Liver (tissue), 9 donors: ENCODE data around the gene RIT1. TPM values are rescaled to one million over a fixed set of nuclear protein-coding genes. Genes with fewer than 3 reads are reported as not detected.

ENCODE experiments used
- DNase-seq: peaks from one replicate; pipeline ENCODE4 v3.0.0-alpha.2; 2017; ENCODE audit warnings: low spot score
- H3K27ac ChIP-seq, 2 donors: one replicate each; pipeline ENCODE4 v1.7.0; 2013; ENCODE audit warnings: inconsistent platforms in 2 of 2, low read length in 2 of 2, control low read depth in 1 of 2, low read depth in 1 of 2, mild to moderate bottlenecking in 1 of 2
- H3K27me3 ChIP-seq, 4 donors: one replicate each; pipeline versions ENCODE4 v1.6.1 to v1.7.0; 2013; ENCODE audit warnings: low read length in 3 of 4, inconsistent platforms in 1 of 4, mild to moderate bottlenecking in 1 of 4, moderate library complexity in 1 of 4; ENCODE audit not compliant: control insufficient read depth in 4 of 4, insufficient read depth in 4 of 4
- H3K36me3 ChIP-seq, 4 donors: one replicate each; pipeline versions ENCODE4 v1.6.1 to v1.7.0; 2013; ENCODE audit warnings: low read length in 3 of 4, mild to moderate bottlenecking in 3 of 4, low read depth in 1 of 4, moderate library complexity in 1 of 4; ENCODE audit not compliant: control insufficient read depth in 4 of 4, insufficient read depth in 3 of 4
- H3K4me1 ChIP-seq, 4 donors: one replicate each; pipeline versions ENCODE4 v1.6.1 to v1.7.0; 2013; ENCODE audit warnings: low read length in 3 of 4, mild to moderate bottlenecking in 3 of 4, moderate library complexity in 1 of 4; ENCODE audit not compliant: control insufficient read depth in 4 of 4, insufficient read depth in 4 of 4
- H3K4me3 ChIP-seq, 3 donors: one replicate each; pipeline versions ENCODE4 v1.6.1 to v1.7.0; 2013; ENCODE audit warnings: low read length in 3 of 3, control low read depth in 1 of 3, low read depth in 1 of 3, mild to moderate bottlenecking in 1 of 3
- H3K9ac ChIP-seq, 2 donors: one replicate each; pipeline ENCODE4 v1.7.0; 2013; ENCODE audit warnings: low read length in 2 of 2, mild to moderate bottlenecking in 2 of 2, moderate library complexity in 2 of 2, control low read depth in 1 of 2, low read depth in 1 of 2
- H3K9me3 ChIP-seq, 4 donors: one replicate each; pipeline versions ENCODE4 v1.6.1 to v1.7.0; 2013; ENCODE audit warnings: low read length in 3 of 4; ENCODE audit not compliant: control insufficient read depth in 4 of 4
- ATF3 ChIP-seq: IDR thresholded peaks from 2 replicates; pipeline ENCODE4 v1.6.1; 2016; ENCODE audit warnings: antibody characterized with exemption
- CTCF ChIP-seq: fragments of 150-350 bp; IDR thresholded peaks from 2 replicates; pipeline ENCODE4 v1.5.1; 2017; ENCODE audit warnings: improper control_type of control experiment, low read depth, low read length; ENCODE audit not compliant: missing input control
- EGR1 ChIP-seq, 2 donors: IDR thresholded peaks; 2 replicates each; pipeline ENCODE4 v1.6.1; 2016 to 2018; ENCODE audit warnings: antibody characterized with exemption in 2 of 2, low read depth in 2 of 2
- FOXA1 ChIP-seq: IDR thresholded peaks from 2 replicates; pipeline ENCODE4 v1.6.1; 2016; ENCODE audit warnings: antibody characterized with exemption
- FOXA2 ChIP-seq: IDR thresholded peaks from 2 replicates; pipeline ENCODE4 v1.6.1; 2016; ENCODE audit warnings: antibody characterized with exemption
- GABPA ChIP-seq, 2 donors: IDR thresholded peaks in 1 of 2; conservative IDR thresholded peaks in 1 of 2; 2 replicates each; pipeline ENCODE4 v1.6.1; 2016; ENCODE audit warnings: antibody characterized with exemption in 2 of 2, mild to moderate bottlenecking in 1 of 2, moderate library complexity in 1 of 2
- HNF4A ChIP-seq, 2 donors: conservative IDR thresholded peaks; 2 replicates each; pipeline ENCODE4 v1.6.1; 2016; ENCODE audit warnings: antibody characterized with exemption in 2 of 2, mild to moderate bottlenecking in 2 of 2
- HNF4G ChIP-seq: IDR thresholded peaks from 2 replicates; pipeline ENCODE4 v1.6.1; 2016; ENCODE audit warnings: antibody characterized with exemption
- JUND ChIP-seq, 2 donors: IDR thresholded peaks; 2 replicates each; pipeline ENCODE4 v1.6.1; 2016; ENCODE audit warnings: antibody characterized with exemption in 2 of 2
- NR2F2 ChIP-seq: IDR thresholded peaks from 2 replicates; pipeline ENCODE4 v1.6.1; 2016; ENCODE audit warnings: antibody characterized with exemption
- RAD21 ChIP-seq, 2 donors: IDR thresholded peaks; 2 replicates each; pipeline ENCODE4 v1.6.1; 2016; ENCODE audit warnings: antibody characterized with exemption in 2 of 2, mild to moderate bottlenecking in 2 of 2
- RXRA ChIP-seq, 2 donors: IDR thresholded peaks; 2 replicates each; pipeline ENCODE4 v1.6.1; 2017 to 2018; ENCODE audit warnings: antibody characterized with exemption in 2 of 2, mild to moderate bottlenecking in 1 of 2
- SP1 ChIP-seq: IDR thresholded peaks from 2 replicates; pipeline ENCODE4 v1.6.1; 2018; ENCODE audit warnings: antibody characterized with exemption, mild to moderate bottlenecking
- TAF1 ChIP-seq: conservative IDR thresholded peaks from 2 replicates; pipeline ENCODE4 v1.6.1; 2016; ENCODE audit warnings: antibody characterized with exemption, mild to moderate bottlenecking
- YY1 ChIP-seq: IDR thresholded peaks from 2 replicates; pipeline ENCODE4 v1.6.1; 2016; ENCODE audit warnings: antibody characterized with exemption, mild to moderate bottlenecking
- WGBS: extraction: QIAGEN DNeasy Blood & Tissue Kit; methylation state at CpG from one replicate; pipeline ENCODE4 v1.1.7; 2013; 5-methylcytosine and 5-hydroxymethylcytosine counted together
- polyA plus RNA-seq, 2 donors: library from polyadenylated mRNA; stranded (reverse) in 1 of 2; unstranded in 1 of 2; fragments of 200-250 nt in 1 of 2; fragments of >200 nt in 1 of 2; fragmentation: Nextera tagmentation in 1 of 2; extraction: Ambion mirVana in 1 of 2; gene quantifications; one replicate each; pipeline versions ENCODE4 v1.2.1 to v1.2.3, GENCODE V29; 2013 to 2015
- total RNA-seq, 2 donors: library from RNA; depleted of rRNA; stranded (reverse); fragments of >200 nt; gene quantifications; one replicate each; pipeline ENCODE4 v1.2.3, GENCODE V29; 2014
- TF ChIP-seq, protein P1 (sequence below): IDR thresholded peaks from 2 replicates; pipeline ENCODE4 v1.6.1; 2016; ENCODE audit warnings: antibody characterized with exemption
- TF ChIP-seq, protein P2 (sequence below): IDR thresholded peaks from 2 replicates; pipeline ENCODE4 v1.6.1; 2016; ENCODE audit warnings: antibody characterized with exemption, mild to moderate bottlenecking
- TF ChIP-seq, protein P3 (sequence below): IDR thresholded peaks from 2 replicates; pipeline ENCODE4 v1.6.1; 2016; ENCODE audit warnings: antibody characterized with exemption
- donor health status: healthy.
- donor health status: healthy.
- donor health status: healthy.
- donor health status: healthy.
- donor health status: healthy.

The RIT1 gene
- total and polyA plus RNA-seq, 4 donors = 3.1 to 14.3 (median 8.1) TPM

DNA sequence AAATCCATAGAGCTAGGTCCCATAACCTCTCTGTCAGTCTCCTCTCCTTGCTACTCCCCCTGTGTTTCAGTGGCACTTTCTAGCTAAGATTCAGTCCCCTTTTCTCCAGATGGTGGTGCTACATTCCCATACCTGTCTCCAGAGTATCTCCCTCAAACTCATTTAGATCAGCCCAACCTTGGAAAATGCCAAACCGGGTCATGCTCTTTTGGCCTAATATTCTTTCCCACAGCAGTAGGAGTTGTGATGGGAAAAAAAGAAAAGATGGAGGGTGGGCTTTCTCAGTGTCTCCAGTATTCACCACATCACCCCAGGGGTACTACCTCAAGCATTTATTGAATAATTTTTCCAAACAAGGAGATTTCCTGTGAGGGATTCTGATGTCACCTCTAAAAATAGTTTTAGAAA is 27.1 kb upstream of the RIT1 start:
- H3K4me1 ChIP-seq = peaks cover 8 to 22% (median 15%) of the 10 kb centered on the region in 4 donors
- H3K9ac ChIP-seq = peak overlapping the region in 1 of 2 donors; percentile 7
- TF ChIP-seq FOXA2 (no peak), ATF3 (peak; percentile 28), NR2F2 (peak; percentile 85), RAD21 (IDR thresholded peaks at IDR 0.05) (peak; percentile 90 to 92), TAF1 (no peak), EGR1 (IDR thresholded peaks at IDR 0.05; ENCODE audit: low read depth in 2 of 2) (no peak), HNF4A (conservative IDR thresholded peaks at IDR 0.05) (peak in 1 of 2 donors; percentile 36), GABPA (IDR thresholded peaks at IDR 0.05 in 1 of 2, conservative IDR thresholded peaks at IDR 0.05 in 1 of 2) (no peak), JUND (IDR thresholded peaks at IDR 0.05) (peak in 1 of 2 donors; percentile 25), HNF4G (no peak), FOXA1 (no peak), YY1 (no peak), RXRA (IDR thresholded peaks at IDR 0.05) (peak in 1 of 2 donors; percentile 52), SP1 (no peak), CTCF (peak; percentile 66)
- TF ChIP-seq, protein P1, sequence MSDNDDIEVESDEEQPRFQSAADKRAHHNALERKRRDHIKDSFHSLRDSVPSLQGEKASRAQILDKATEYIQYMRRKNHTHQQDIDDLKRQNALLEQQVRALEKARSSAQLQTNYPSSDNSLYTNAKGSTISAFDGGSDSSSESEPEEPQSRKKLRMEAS = no peak
- TF ChIP-seq, protein P2, sequence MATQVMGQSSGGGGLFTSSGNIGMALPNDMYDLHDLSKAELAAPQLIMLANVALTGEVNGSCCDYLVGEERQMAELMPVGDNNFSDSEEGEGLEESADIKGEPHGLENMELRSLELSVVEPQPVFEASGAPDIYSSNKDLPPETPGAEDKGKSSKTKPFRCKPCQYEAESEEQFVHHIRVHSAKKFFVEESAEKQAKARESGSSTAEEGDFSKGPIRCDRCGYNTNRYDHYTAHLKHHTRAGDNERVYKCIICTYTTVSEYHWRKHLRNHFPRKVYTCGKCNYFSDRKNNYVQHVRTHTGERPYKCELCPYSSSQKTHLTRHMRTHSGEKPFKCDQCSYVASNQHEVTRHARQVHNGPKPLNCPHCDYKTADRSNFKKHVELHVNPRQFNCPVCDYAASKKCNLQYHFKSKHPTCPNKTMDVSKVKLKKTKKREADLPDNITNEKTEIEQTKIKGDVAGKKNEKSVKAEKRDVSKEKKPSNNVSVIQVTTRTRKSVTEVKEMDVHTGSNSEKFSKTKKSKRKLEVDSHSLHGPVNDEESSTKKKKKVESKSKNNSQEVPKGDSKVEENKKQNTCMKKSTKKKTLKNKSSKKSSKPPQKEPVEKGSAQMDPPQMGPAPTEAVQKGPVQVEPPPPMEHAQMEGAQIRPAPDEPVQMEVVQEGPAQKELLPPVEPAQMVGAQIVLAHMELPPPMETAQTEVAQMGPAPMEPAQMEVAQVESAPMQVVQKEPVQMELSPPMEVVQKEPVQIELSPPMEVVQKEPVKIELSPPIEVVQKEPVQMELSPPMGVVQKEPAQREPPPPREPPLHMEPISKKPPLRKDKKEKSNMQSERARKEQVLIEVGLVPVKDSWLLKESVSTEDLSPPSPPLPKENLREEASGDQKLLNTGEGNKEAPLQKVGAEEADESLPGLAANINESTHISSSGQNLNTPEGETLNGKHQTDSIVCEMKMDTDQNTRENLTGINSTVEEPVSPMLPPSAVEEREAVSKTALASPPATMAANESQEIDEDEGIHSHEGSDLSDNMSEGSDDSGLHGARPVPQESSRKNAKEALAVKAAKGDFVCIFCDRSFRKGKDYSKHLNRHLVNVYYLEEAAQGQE = no peak
- TF ChIP-seq, protein P3, sequence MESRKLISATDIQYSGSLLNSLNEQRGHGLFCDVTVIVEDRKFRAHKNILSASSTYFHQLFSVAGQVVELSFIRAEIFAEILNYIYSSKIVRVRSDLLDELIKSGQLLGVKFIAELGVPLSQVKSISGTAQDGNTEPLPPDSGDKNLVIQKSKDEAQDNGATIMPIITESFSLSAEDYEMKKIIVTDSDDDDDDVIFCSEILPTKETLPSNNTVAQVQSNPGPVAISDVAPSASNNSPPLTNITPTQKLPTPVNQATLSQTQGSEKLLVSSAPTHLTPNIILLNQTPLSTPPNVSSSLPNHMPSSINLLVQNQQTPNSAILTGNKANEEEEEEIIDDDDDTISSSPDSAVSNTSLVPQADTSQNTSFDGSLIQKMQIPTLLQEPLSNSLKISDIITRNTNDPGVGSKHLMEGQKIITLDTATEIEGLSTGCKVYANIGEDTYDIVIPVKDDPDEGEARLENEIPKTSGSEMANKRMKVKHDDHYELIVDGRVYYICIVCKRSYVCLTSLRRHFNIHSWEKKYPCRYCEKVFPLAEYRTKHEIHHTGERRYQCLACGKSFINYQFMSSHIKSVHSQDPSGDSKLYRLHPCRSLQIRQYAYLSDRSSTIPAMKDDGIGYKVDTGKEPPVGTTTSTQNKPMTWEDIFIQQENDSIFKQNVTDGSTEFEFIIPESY = no peak
- H3K9me3 ChIP-seq = no peaks in the 10 kb centered on the region
- H3K27me3 ChIP-seq = no peaks in the 10 kb centered on the region
- no peak overlapping the region for H3K4me3 ChIP-seq
- no peak for DNase-seq
- WGBS = 0% methylated on average over 1 of the region's 1 CpG
- no peak overlapping the region for H3K27ac ChIP-seq
- no peaks in the 10 kb centered on the region for H3K36me3 ChIP-seq
